Measurements from ENCODE around the gene ISM1.

ISM1 gene

GRCh38 chr20:13256606-13257005 is 35.5 kb downstream of the ISM1 start:
- no peak for DNase-seq (ENCODE audit: low spot score)

GRCh38 chr20:13259921-13260320 is 38.8 kb downstream of the ISM1 start:
- DNase-seq (ENCODE audit: low spot score) = no peak

- DNase-seq (ENCODE audit: low spot score) = no peak
These were observed 39.7 kb downstream of the ISM1 start for GRCh38 chr20:13260650-13261279.

GRCh38 chr20:13261460-13262301 is 40.6 kb downstream of the ISM1 start:
- peak; percentile 55 for DNase-seq (ENCODE audit: low spot score)

GRCh38 chr20:13262302-13262650 is 41.2 kb downstream of the ISM1 start:
- no peak for DNase-seq (ENCODE audit: low spot score)

- DNase-seq (ENCODE audit: low spot score) = no peak
These were observed 41.7 kb downstream of the ISM1 start for GRCh38 chr20:13262671-13263360.

GRCh38 chr20:13263451-13263850 is 42.4 kb downstream of the ISM1 start:
- no peak for DNase-seq (ENCODE audit: low spot score)

GRCh38 chr20:13264907-13265306 is 43.8 kb downstream of the ISM1 start:
- DNase-seq (ENCODE audit: low spot score) = no peak

- no peak for DNase-seq (ENCODE audit: low spot score)
These were observed 44.9 kb downstream of the ISM1 start for GRCh38 chr20:13265941-13266340.

GRCh38 chr20:13267231-13267630 is 46.2 kb downstream of the ISM1 start:
- DNase-seq (ENCODE audit: low spot score) = no peak

GRCh38 chr20:13268953-13269352 is 47.9 kb downstream of the ISM1 start:
- no peak for DNase-seq (ENCODE audit: low spot score)

- no peak for DNase-seq (ENCODE audit: low spot score)
These were observed 49.1 kb downstream of the ISM1 start for GRCh38 chr20:13270211-13270610.

GRCh38 chr20:13271098-13271497 is 50.0 kb downstream of the ISM1 start:
- DNase-seq (ENCODE audit: low spot score) = no peak

GRCh38 chr20:13271977-13272975 is 51.2 kb downstream of the ISM1 start:
- DNase-seq (ENCODE audit: low spot score) = no peak

GRCh38 chr20:13274275-13274861 is 53.3 kb downstream of the ISM1 start:
- DNase-seq (ENCODE audit: low spot score) = no peak

- DNase-seq (ENCODE audit: low spot score) = no peak
These were observed 56.0 kb downstream of the ISM1 start for GRCh38 chr20:13276945-13277541.

GRCh38 chr20:13277663-13278295 is 56.7 kb downstream of the ISM1 start:
- no peak for DNase-seq (ENCODE audit: low spot score)

GRCh38 chr20:13278812-13279570 is 57.9 kb downstream of the ISM1 start:
- DNase-seq (ENCODE audit: low spot score) = no peak

- DNase-seq (ENCODE audit: low spot score) = no peak
These were observed 59.7 kb downstream of the ISM1 start for GRCh38 chr20:13280609-13281324.
